Measurements from ENCODE around the gene RTKN2. TPM values are rescaled to one million over a fixed set of nuclear protein-coding genes. Genes with fewer than 3 reads are reported as not detected.

The RTKN2 gene
- total and polyA plus RNA-seq, 10 of the 15 experiments (the other 5 are each of a cell fraction or from before 2014, with no cell fraction given) = 0.10 TPM; not detected in 9

DNA sequence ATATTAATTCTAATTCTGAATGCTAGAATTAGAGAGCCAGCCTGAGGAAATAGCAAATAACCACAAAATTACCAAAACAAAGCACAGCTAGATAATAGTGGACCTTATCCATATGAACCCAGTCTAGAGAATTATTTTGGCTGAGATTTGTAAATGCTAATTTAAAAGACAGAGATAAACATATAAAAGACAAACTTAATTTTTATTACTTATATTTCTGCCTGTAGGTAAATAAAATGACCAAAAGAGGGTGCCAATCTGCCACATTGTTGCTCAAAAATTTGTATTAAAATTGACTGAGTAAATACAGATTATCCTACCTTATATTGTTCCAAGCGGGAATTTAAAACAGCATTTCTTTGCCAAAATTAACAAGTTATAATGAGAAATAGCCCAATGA, 20.2 kb downstream of the RTKN2 start:
- H3K27me3 ChIP-seq (replicated peaks in 1 of 2; ENCODE audit: control insufficient read depth in 2 of 2, insufficient read depth in 2 of 2, low read length in 1 of 2) = no peaks in the 10 kb centered on the region
- no peak for FAIRE-seq
- DNase-seq (ENCODE audit: low read depth, low spot score) = no peak

More for the DNA sequence above, 20.2 kb downstream of the RTKN2 start:
- POLR2A ChIA-PET = no interaction called here
- no peak overlapping the region for H3K9ac ChIP-seq (ENCODE audit: control insufficient read depth, insufficient read depth, low read length)
- no peak overlapping the region for H3K4me2 ChIP-seq (ENCODE audit: control insufficient read depth, insufficient read depth)
- no peaks in the 10 kb centered on the region; the same call in 1 of the 2 replicates for H3K79me2 ChIP-seq (ENCODE audit: control insufficient read depth, insufficient read depth, low read length)
- peaks cover 9% of the 10 kb centered on the region; the same call in 1 of the 2 replicates for H3K4me1 ChIP-seq (ENCODE audit: control insufficient read depth, insufficient read depth, low read length)
- RAD21 ChIA-PET (ENCODE audit: unreplicated experiment) = interaction anchor here (1.0 to 2.3 kb wide), 2 partner anchors 210 to 836 kb away, joined by 3 to 17 read pairs; no protein-coding TSS in a partner anchor
- intact Hi-C loops (cut with micrococcal nuclease; ENCODE audit: unreplicated experiment) = loop anchor here (10.0 kb wide), 1 partner anchor 964 kb away; no protein-coding TSS in a partner anchor
- no peaks in the 10 kb centered on the region for H4K20me1 ChIP-seq (ENCODE audit: control insufficient read depth, insufficient read depth)
- SMC1A ChIA-PET (ENCODE audit: uncharacterized antibody, unreplicated experiment) = interaction anchor here (0.9 to 8.5 kb wide), 5 partner anchors 205 to 498 kb away, joined by 3 to 195 read pairs (median 4); no protein-coding TSS in a partner anchor
- no peak overlapping the region for H3K4me3 ChIP-seq
- CTCF ChIA-PET = interaction anchor here (1.5 to 9.0 kb wide), 10 partner anchors 8 to 352 kb away, joined by 3 to 278 read pairs (median 6); partner anchors contain the start of gene ARID5B
- no peak for ATAC-seq
- BruUV-seq (replicated peaks) = no TSS peak
- TF ChIP-seq, protein P1, sequence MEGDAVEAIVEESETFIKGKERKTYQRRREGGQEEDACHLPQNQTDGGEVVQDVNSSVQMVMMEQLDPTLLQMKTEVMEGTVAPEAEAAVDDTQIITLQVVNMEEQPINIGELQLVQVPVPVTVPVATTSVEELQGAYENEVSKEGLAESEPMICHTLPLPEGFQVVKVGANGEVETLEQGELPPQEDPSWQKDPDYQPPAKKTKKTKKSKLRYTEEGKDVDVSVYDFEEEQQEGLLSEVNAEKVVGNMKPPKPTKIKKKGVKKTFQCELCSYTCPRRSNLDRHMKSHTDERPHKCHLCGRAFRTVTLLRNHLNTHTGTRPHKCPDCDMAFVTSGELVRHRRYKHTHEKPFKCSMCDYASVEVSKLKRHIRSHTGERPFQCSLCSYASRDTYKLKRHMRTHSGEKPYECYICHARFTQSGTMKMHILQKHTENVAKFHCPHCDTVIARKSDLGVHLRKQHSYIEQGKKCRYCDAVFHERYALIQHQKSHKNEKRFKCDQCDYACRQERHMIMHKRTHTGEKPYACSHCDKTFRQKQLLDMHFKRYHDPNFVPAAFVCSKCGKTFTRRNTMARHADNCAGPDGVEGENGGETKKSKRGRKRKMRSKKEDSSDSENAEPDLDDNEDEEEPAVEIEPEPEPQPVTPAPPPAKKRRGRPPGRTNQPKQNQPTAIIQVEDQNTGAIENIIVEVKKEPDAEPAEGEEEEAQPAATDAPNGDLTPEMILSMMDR (IDR thresholded peaks at IDR 0.05 in 2 of 3, conservative IDR thresholded peaks at IDR 0.05 in 1 of 3; ENCODE audit: control insufficient read depth in 2 of 3, extremely low read depth in 1 of 3, insufficient read depth in 1 of 3, low read depth in 3 of 3, low read length in 3 of 3) = peak in 2 of 3 experiments; percentile 2 to 22; a peak in 2 of 6 replicates
- TF ChIP-seq, protein P2, sequence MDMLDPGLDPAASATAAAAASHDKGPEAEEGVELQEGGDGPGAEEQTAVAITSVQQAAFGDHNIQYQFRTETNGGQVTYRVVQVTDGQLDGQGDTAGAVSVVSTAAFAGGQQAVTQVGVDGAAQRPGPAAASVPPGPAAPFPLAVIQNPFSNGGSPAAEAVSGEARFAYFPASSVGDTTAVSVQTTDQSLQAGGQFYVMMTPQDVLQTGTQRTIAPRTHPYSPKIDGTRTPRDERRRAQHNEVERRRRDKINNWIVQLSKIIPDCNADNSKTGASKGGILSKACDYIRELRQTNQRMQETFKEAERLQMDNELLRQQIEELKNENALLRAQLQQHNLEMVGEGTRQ (IDR thresholded peaks at IDR 0.05; ENCODE audit: borderline replicate concordance, low read depth, low read length) = no peak
- TF ChIP-seq RAD21 (IDR thresholded peaks at IDR 0.05; ENCODE audit: insufficient read depth, low read depth, low read length) = peak; percentile 33; the same call in 1 of the 2 replicates
- H3K27ac ChIP-seq (ENCODE audit: control insufficient read depth, insufficient read depth) = no peak overlapping the region
- in situ Hi-C loops (cut with MboI) = no loop called here
- no peaks in the 10 kb centered on the region for H3K9me3 ChIP-seq (replicated peaks; ENCODE audit: control insufficient read depth, insufficient read depth, low read length)
- H3K36me3 ChIP-seq (ENCODE audit: control insufficient read depth in 2 of 2, insufficient read depth in 2 of 2, low read length in 1 of 2) = no peaks in the 10 kb centered on the region
- 79% methylated on average over 1 of the region's 1 CpG for WGBS (ENCODE audit: insufficient coverage, insufficient replicate concordance, low lambda C conversion rate, missing lambda C conversion rate)
- H2AFZ ChIP-seq (ENCODE audit: control insufficient read depth, low read depth, low read length) = no peak overlapping the region
